T47D (cell line): ENCODE data around the gene HS3ST2.

Experiments used
- DNase-seq, 2 experiments: peaks; one replicate each; pipeline versions ENCODE4 v3.0.0 to v3.0.0-alpha.2; 2011 to 2012; ENCODE audit warnings: low read depth in 1 of 2, low spot score in 1 of 2
- JUND ChIP-seq: IDR thresholded peaks from 2 replicates; pipeline ENCODE4 v1.6.1; 2012; ENCODE audit warnings: low read depth
- in situ Hi-C: cut with HindIII; loops from 2 replicates; pipeline ENCODE4 v1.10.0; 2016; ENCODE audit warnings: low sequenced_read_pairs, low pct_unique_long_range_greater_than_20kb

Gene HS3ST2

GRCh38 chr16:22813948-22814710 lies at the start of gene HS3ST2:
TSS of gene HS3ST2 (plus strand) at chr16:22814162. CDS start at chr16:22814611, 449 bp downstream.
- no peak for DNase-seq
- in situ Hi-C loops: no loop called here
- no peak for TF ChIP-seq JUND

DNA sequence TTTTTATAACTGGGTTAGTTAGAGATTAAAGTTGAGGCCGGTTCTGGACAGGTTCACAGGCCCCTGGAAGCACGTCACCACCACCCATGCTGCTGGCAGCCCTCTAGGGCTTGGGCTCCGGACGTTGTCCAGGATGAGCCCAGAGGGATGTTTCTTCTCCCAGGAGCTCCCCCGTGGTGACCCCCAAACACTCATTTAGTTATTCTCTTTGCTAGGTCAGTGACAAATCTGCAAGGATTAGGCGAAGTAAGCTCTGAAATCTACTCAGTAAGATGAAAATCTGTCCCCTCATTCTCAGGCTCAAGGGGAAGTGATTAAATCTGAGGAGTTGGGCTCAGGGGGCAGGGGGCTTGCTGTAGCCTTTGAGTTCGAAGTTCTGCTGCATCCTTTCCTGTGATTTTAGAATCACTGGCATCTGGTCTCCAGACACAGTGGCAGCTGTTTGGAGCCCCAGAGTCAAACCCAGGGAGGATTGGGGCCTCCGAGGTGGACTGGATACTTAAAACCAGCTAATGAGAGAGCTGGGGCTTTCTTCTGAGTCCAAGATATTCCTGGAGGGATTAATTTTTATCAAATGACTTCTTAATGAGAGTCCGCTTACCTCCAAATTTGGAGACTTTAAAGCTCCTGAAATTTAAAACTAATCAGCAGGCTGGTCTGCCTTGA lies 49.2 kb upstream of the HS3ST2 start:
- no peak for TF ChIP-seq JUND
- DNase-seq: no peak
- in situ Hi-C loops: no loop called here

GRCh38 chr16:22765479-22765878 lies 48.5 kb upstream of the HS3ST2 start:
- in situ Hi-C loops: no loop called here
- TF ChIP-seq JUND: no peak
- DNase-seq: no peak

GRCh38 chr16:22770866-22771265 lies 43.1 kb upstream of the HS3ST2 start:
- TF ChIP-seq JUND: no peak
- no peak for DNase-seq
- in situ Hi-C loops: no loop called here

- in situ Hi-C loops: no loop called here
- TF ChIP-seq JUND: no peak
- no peak for DNase-seq
Measured at GRCh38 chr16:22771551-22771950, 42.4 kb upstream of the HS3ST2 start.

GRCh38 chr16:22775220-22775922 lies 38.6 kb upstream of the HS3ST2 start:
- no peak for DNase-seq
- in situ Hi-C loops: no loop called here
- TF ChIP-seq JUND: no peak

- DNase-seq: no peak
Measured at GRCh38 chr16:22781480-22781879, 32.5 kb upstream of the HS3ST2 start.

DNA sequence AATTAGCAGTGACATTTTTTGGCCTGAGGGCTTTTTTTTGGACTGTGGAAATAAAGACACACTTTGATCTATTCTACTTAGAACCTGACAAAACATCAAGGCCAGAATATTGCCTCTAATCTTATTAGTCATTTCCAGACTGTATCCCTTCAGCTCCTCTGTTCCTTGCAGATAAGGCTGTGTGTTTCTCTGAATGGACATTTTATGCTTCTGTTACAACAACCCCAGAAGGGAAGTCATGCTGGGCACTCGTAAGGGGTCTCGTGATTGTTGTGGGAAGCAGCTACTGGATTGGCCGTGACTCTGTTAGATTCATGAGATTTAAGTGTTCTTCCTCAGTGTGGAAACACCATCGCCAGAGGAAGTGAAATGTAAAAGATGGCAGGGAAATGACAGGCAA lies 31.6 kb upstream of the HS3ST2 start:
- no peak for DNase-seq
- in situ Hi-C loops: no loop called here
- TF ChIP-seq JUND: no peak

More at GRCh38 chr16:22781480-22781879, 32.5 kb upstream of the HS3ST2 start:
- no peak for TF ChIP-seq JUND
- in situ Hi-C loops: no loop called here

DNA sequence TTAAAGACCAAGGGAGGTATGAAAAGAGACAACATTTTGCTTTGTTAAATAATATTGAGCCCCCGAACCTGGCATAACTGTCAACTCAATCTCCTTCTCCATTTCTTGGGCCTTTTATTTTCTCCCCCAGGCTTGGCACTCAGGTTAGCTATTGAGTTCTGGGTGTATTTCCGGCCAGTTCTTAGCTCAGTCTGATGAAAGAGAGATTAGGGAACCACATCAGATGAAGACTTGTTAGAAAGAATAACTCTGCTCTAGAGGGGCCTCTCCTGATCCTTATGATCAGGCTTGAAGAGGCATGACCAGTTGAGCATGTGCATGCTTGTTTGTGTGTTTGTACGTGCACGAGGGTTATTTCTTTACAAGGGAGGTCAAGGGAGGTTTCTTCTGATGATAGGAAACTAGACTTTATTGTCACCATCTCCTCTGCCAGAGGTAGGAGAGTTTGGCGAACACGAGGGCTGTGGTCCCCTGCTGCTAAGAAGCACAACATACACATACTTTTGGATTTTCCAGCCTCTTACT lies 29.2 kb upstream of the HS3ST2 start:
- in situ Hi-C loops: no loop called here
- no peak for DNase-seq
- TF ChIP-seq JUND: no peak

DNA sequence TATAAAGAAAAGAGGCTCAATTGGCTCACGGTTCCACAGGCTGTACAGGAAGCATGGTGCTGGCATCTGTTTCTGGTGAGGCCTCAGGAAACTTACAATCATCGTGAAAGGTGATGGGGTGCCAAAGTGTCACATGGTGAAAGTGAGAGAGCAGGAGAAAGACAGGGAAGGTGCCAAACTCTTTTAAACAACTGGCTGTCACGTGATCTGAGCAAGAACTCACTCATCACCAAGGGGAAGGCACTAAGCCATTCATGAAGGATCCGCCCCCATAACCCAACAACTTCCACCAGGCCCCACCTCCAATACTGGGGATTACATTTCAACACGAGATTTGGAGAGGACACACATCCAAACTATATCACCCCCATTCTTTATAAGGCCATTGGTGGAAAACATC lies 28.4 kb upstream of the HS3ST2 start:
- no peak for DNase-seq
- TF ChIP-seq JUND: no peak
- in situ Hi-C loops: no loop called here

DNA sequence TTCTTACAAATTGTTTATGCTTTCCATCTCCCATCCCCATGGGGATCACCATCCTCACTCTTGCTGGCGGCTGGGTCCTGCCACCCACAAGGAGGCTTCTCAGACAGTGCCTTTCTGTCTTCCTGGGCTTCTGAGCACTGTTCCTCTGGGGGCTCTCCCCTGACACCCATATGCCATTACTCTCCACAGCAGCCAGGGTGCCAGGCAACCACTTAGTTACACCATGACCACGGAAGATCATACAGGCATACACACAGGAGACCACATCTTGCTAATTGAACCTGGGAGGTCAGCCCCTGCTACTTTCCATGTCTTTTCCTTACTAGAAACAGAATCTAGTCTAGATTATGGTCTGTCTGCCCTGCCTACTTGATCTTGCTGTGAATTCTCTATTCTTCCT lies 27.7 kb upstream of the HS3ST2 start:
- no peak for TF ChIP-seq JUND
- in situ Hi-C loops: no loop called here
- no peak for DNase-seq

DNA sequence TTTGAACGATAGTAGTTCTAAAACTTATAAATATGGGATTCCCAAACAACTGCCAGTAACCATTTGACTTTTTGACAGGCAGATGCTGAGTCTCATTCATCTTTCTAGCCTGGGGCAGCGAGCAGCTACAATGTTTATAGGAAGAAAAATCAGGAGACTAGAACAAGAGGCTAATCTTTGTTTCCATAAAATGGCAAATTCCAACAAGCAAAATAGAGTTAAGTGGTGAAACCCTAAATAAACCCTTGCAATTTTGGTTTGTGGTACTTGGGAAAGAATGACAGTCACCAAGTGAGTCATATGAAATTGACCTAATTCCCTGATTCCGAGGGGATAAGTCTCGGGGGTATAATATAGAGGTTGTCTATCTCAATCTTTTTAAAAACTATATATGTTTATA lies 27.3 kb upstream of the HS3ST2 start:
- no peak for DNase-seq
- in situ Hi-C loops: no loop called here
- TF ChIP-seq JUND: no peak
